Naive B cell (primary cell): ENCODE measurements around the gene IRGQ. TPM values are rescaled to one million over a fixed set of nuclear protein-coding genes. Genes with fewer than 3 reads are reported as not detected.
"Not testable (repeated sequence)": the region's sequence is repeated elsewhere in the genome, so short reads cannot be mapped to it uniquely, and the experiment has no call there.

Experiments
- ATAC-seq, 2 donors: fragments of 150-1000 bp; cut with Tn5 transposase; 2 replicates each; pipeline ENCODE4 v1.10.0; 2021; ENCODE audit warnings: low read depth in 2 of 2, mild to moderate bottlenecking in 2 of 2, moderate library complexity in 2 of 2
- DNase-seq: peaks from one replicate; pipeline ENCODE4 v3.0.0; 2022
- H3K27ac Mint-ChIP-seq, 6 donors: one replicate each; pipeline ENCODE4 v1.8.0; 2020 to 2022; ENCODE audit warnings: mild to moderate bottlenecking in 6 of 6, mixed read lengths in 6 of 6, moderate library complexity in 5 of 6, inconsistent platforms in 2 of 6
- H3K27me3 Mint-ChIP-seq, 3 donors: one replicate each; pipeline ENCODE4 v1.8.0; 2021 to 2022; ENCODE audit warnings: mixed read lengths in 3 of 3, mild to moderate bottlenecking in 1 of 3
- H3K36me3 Mint-ChIP-seq, 2 donors: one replicate each; pipeline ENCODE4 v1.8.0; 2020 to 2022; ENCODE audit warnings: mixed read lengths in 2 of 2, inconsistent platforms in 1 of 2, mild to moderate bottlenecking in 1 of 2
- H3K4me1 Mint-ChIP-seq, 3 donors: one replicate each; pipeline ENCODE4 v1.8.0; 2020 to 2022; ENCODE audit warnings: mixed read lengths in 3 of 3, inconsistent platforms in 1 of 3, mild to moderate bottlenecking in 1 of 3, moderate library complexity in 1 of 3
- H3K4me3 Mint-ChIP-seq, 8 donors: one replicate each; pipeline ENCODE4 v1.8.0; 2020 to 2022; ENCODE audit warnings: mild to moderate bottlenecking in 8 of 8, mixed read lengths in 8 of 8, moderate library complexity in 8 of 8, inconsistent platforms in 2 of 8
- H3K9me3 Mint-ChIP-seq, 7 donors: one replicate each; pipeline ENCODE4 v1.8.0; 2020 to 2022; ENCODE audit warnings: mixed read lengths in 7 of 7, mild to moderate bottlenecking in 5 of 7, inconsistent platforms in 2 of 7, moderate library complexity in 1 of 7
- polyA plus RNA-seq, 6 donors: library from polyadenylated mRNA; unstranded; fragments of 300-500 nt; fragmentation: Illumina TruSeq; gene quantifications; one replicate each; pipeline ENCODE4 v1.2.3, GENCODE V29; 2021; ENCODE audit warnings: low read depth in 6 of 6

IRGQ gene
- polyA plus RNA-seq, 6 donors from 2014 or later: 0.93 to 2.4 (median 1.3) TPM; not detected in 1

GRCh38 chr19:43605875-43606568, 10.1 kb upstream of the IRGQ start:
- ATAC-seq: no peak
- Mint-ChIP-seq H3K4me1 (peaks cover 29 to 34% (median 30%) of the 10 kb centered on the region in 3 donors), H3K27me3 (no peaks in the 10 kb centered on the region), H3K36me3 (no peaks in the 10 kb centered on the region), H3K27ac (peak overlapping the region in 2 of 6 donors; percentile 51 to 66), H3K9me3 (no peaks in the 10 kb centered on the region), H3K4me3 (no peak overlapping the region)
- no peak for DNase-seq

- peaks cover 27 to 53% (median 49%) of the 10 kb centered on the region in 3 donors for H3K4me1 Mint-ChIP-seq
- H3K9me3 Mint-ChIP-seq, ATAC-seq, H3K27ac Mint-ChIP-seq, DNase-seq, H3K27me3 Mint-ChIP-seq, H3K36me3 Mint-ChIP-seq, H3K4me3 Mint-ChIP-seq: not testable (repeated sequence)
Observed at GRCh38 chr19:43600326-43600725, 4.4 kb upstream of the IRGQ start.

GRCh38 chr19:43599635-43600295, 3.8 kb upstream of the IRGQ start:
- Mint-ChIP-seq H3K27me3 (no peaks in the 10 kb centered on the region), H3K36me3 (no peaks in the 10 kb centered on the region), H3K4me3 (peak overlapping the region in 1 of 8 donors; percentile 30), H3K9me3 (no peaks in the 10 kb centered on the region), H3K27ac (peak overlapping the region in 2 of 6 donors; percentile 15 to 16), H3K4me1 (peaks cover 30 to 56% (median 46%) of the 10 kb centered on the region in 3 donors)
- ATAC-seq (no peak), DNase-seq (no peak)

- ATAC-seq: no peak
- no peak for DNase-seq
- Mint-ChIP-seq H3K27ac (peak overlapping the region in 3 of 6 donors; percentile 58 to 81 (median 74)), H3K27me3 (no peaks in the 10 kb centered on the region), H3K4me3 (peak overlapping the region in 3 of 8 donors; percentile 12 to 92 (median 34)), H3K4me1 (peaks cover 29 to 51% (median 41%) of the 10 kb centered on the region in 3 donors), H3K9me3 (no peaks in the 10 kb centered on the region), H3K36me3 (no peaks in the 10 kb centered on the region)
Observed at GRCh38 chr19:43598445-43599240, 2.7 kb upstream of the IRGQ start.

- Mint-ChIP-seq H3K36me3 (no peaks in the 10 kb centered on the region), H3K27ac (peak overlapping the region; percentile 21 to 100 (median 100)), H3K4me3 (peak overlapping the region in 6 of 8 donors; percentile 92 to 98 (median 97)), H3K27me3 (no peaks in the 10 kb centered on the region), H3K9me3 (no peaks in the 10 kb centered on the region), H3K4me1 (peaks cover 35 to 53% (median 48%) of the 10 kb centered on the region in 3 donors)
- ATAC-seq (no peak), DNase-seq (no peak)
Observed at GRCh38 chr19:43597876-43598275, 1.9 kb upstream of the IRGQ start.

GRCh38 chr19:43596842-43597461, 1.0 kb upstream of the IRGQ start:
- no peak for ATAC-seq
- Mint-ChIP-seq H3K9me3 (no peaks in the 10 kb centered on the region), H3K36me3 (no peaks in the 10 kb centered on the region), H3K27ac (peak overlapping the region; percentile 99 to 100 (median 100)), H3K4me1 (peaks cover 38 to 53% (median 48%) of the 10 kb centered on the region in 3 donors), H3K27me3 (no peaks in the 10 kb centered on the region), H3K4me3 (peak overlapping the region; percentile 92 to 98 (median 98))
- DNase-seq: no peak

GRCh38 chr19:43595605-43595998, 332 bp downstream of the IRGQ start:
- H3K27me3 Mint-ChIP-seq: no peaks in the 10 kb centered on the region
- H3K27ac Mint-ChIP-seq: peak overlapping the region; percentile 99 to 100 (median 100)
- peak; percentile 17 to 18 for ATAC-seq
- DNase-seq: no peak
- peaks cover 41 to 59% (median 55%) of the 10 kb centered on the region in 3 donors for H3K4me1 Mint-ChIP-seq
- H3K4me3 Mint-ChIP-seq: peak overlapping the region; percentile 92 to 98 (median 98)
- H3K9me3 Mint-ChIP-seq: no peaks in the 10 kb centered on the region
- H3K36me3 Mint-ChIP-seq: no peaks in the 10 kb centered on the region

- Mint-ChIP-seq H3K4me1 (peaks cover 45 to 66% (median 62%) of the 10 kb centered on the region in 3 donors), H3K27me3 (no peaks in the 10 kb centered on the region), H3K36me3 (no peaks in the 10 kb centered on the region), H3K9me3 (no peaks in the 10 kb centered on the region), H3K4me3 (peak overlapping the region; percentile 92 to 98 (median 98)), H3K27ac (peak overlapping the region; percentile 99 to 100 (median 100))
- peak; percentile 66 for DNase-seq
- ATAC-seq: peak; percentile 52 to 54
Observed at GRCh38 chr19:43594710-43595604, 977 bp downstream of the IRGQ start.

GRCh38 chr19:43594081-43594697, 1.7 kb downstream of the IRGQ start:
- DNase-seq (no peak), ATAC-seq (no peak)
- peak overlapping the region in 5 of 6 donors; percentile 25 to 100 (median 97) for H3K27ac Mint-ChIP-seq
- H3K4me1 Mint-ChIP-seq: peaks cover 51 to 69% (median 66%) of the 10 kb centered on the region in 3 donors
- peak overlapping the region; percentile 92 to 98 (median 98) for H3K4me3 Mint-ChIP-seq
- H3K9me3 Mint-ChIP-seq: no peaks in the 10 kb centered on the region
- H3K27me3 Mint-ChIP-seq: no peaks in the 10 kb centered on the region
- H3K36me3 Mint-ChIP-seq: no peaks in the 10 kb centered on the region

- H3K27me3 Mint-ChIP-seq: no peaks in the 10 kb centered on the region
- H3K27ac Mint-ChIP-seq: peak overlapping the region in 4 of 6 donors; percentile 67 to 96 (median 84)
- no peaks in the 10 kb centered on the region for H3K9me3 Mint-ChIP-seq
- peak overlapping the region in 4 of 8 donors; percentile 5 to 85 (median 60) for H3K4me3 Mint-ChIP-seq
- ATAC-seq (no peak), DNase-seq (no peak)
- H3K4me1 Mint-ChIP-seq: peaks cover 50 to 67% (median 64%) of the 10 kb centered on the region in 3 donors
- H3K36me3 Mint-ChIP-seq: no peaks in the 10 kb centered on the region
Observed at GRCh38 chr19:43592800-43593350, 3.1 kb downstream of the IRGQ start.

GRCh38 chr19:43591904-43592772, 3.8 kb downstream of the IRGQ start:
- H3K27me3 Mint-ChIP-seq: no peaks in the 10 kb centered on the region
- H3K27ac Mint-ChIP-seq: peak overlapping the region in 4 of 6 donors; percentile 62 to 96 (median 76)
- no peaks in the 10 kb centered on the region for H3K36me3 Mint-ChIP-seq
- H3K4me1 Mint-ChIP-seq: peaks cover 43 to 60% (median 56%) of the 10 kb centered on the region in 3 donors
- H3K4me3 Mint-ChIP-seq: peak overlapping the region in 1 of 8 donors; percentile 29
- no peaks in the 10 kb centered on the region for H3K9me3 Mint-ChIP-seq
- DNase-seq (no peak), ATAC-seq (no peak)
